HEK293T (cell line): Measurements from ENCODE around the gene CDX2.

ENCODE experiments used
- BHLHE40 ChIP-seq: fragments of 450-650 bp; IDR thresholded peaks from 2 replicates; pipeline ENCODE4 v1.6.1; 2016; ENCODE audit warnings: mild to moderate bottlenecking, moderate library complexity, borderline replicate concordance
- FOXA1 ChIP-seq: fragments of 450-650 bp; IDR thresholded peaks from 2 replicates; pipeline ENCODE4 v1.6.1; 2016; ENCODE audit warnings: mild to moderate bottlenecking
- FOXK2 ChIP-seq: fragments of 450-650 bp; IDR thresholded peaks from 2 replicates; pipeline ENCODE4 v1.6.1; 2016; ENCODE audit warnings: mild to moderate bottlenecking
- FOXM1 ChIP-seq: fragments of 450-650 bp; IDR thresholded peaks from 2 replicates; pipeline ENCODE4 v1.6.1; 2017; ENCODE audit warnings: mild to moderate bottlenecking, borderline replicate concordance
- LEF1 ChIP-seq: fragments of 450-650 bp; IDR thresholded peaks from 2 replicates; pipeline ENCODE4 v1.6.1; 2017; ENCODE audit warnings: mild to moderate bottlenecking, borderline replicate concordance
- TARDBP ChIP-seq: fragments of 450-650 bp; IDR thresholded peaks from 2 replicates; pipeline ENCODE4 v1.6.1; 2016
- ZNF384 ChIP-seq: fragments of 450-650 bp; IDR thresholded peaks from 2 replicates; pipeline ENCODE4 v1.6.1; 2016

DNA sequence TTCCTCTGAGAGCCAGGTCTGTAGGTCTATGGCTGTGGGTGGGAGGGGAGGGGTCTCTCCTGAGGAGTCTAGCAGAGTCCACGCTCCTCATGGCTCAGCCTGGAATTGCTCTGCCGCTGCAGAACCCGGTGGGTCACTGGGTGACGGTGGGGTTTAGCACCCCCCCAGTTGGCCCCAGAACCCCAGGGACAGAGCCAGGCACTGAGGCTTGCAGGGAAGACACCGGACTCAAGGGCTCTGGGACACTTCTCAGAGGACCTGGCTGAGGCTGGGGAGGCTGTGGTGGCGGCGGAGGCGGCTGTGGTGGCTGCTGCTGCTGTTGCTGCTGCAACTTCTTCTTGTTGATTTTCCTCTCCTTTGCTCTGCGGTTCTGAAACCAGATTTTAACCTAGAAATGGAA is 6.1 kb downstream of the CDX2 start:
- TF ChIP-seq FOXA1 (no peak), ZNF384 (no peak), TARDBP (no peak), FOXM1 (no peak), LEF1 (no peak), FOXK2 (no peak), BHLHE40 (no peak)
